ENCODE data around the gene STX2.
A peak's percentile ranks its signal among the peaks of the same experiment; 100 is the strongest.

The STX2 gene

DNA sequence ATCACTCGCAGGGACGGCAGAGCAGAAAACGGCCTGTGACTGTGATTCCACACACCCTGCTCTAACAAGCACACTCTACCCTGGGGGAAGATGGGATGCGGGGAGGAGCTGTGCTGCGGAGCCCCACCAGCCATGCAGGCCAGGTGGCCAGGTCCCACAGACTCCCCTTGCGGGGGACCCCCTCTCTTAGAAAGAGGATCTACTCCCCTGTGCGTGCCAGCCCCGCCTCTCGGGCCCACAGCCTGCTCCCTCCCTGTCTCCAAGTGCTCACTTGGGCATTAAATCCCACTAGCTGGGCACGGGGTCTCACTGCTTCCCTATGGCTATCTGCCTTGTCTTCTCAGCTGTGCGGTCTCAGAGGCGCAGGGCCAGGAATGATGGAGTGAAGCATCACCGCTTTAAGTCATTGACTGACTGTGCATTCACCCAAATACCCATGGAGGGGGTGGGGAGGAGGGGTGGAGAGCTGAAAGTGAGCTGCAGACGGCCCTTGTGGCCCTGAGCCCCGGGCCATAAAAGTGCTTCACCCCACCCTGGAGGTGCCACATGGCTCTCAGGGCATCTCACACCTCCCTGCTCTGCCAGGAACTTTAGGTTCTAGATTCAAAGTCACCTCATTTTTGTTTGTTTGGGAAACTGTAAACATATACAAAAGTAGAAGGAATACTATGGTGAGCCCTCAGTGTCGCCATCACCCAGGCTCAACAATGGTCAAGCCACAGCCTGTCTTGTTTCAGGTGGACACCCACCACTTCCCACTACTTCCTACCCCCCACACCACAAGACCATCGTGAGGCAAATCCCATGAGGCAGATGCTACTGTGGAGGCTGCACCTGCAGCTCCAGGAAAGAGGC lies 9.4 kb downstream of the STX2 start:
- no peak for DNase-seq

DNA sequence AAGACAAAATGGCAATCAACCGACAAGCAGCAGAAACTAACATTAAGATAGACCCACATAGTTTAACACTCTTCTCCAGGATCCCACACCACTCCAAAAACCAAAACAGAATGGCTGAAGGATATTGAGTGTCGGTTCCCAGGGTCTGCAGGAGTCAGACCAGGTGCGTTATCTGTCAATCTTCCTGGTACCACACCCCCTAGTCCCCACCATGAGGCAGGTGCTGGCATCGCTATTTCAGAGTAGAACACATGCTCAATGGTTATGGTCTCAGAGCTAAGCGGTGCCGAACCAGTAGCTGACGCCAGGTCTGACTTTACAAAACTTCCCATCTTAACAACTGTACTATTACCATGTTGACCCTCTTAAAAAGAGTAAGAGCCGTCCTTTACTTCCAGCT lies 10.2 kb downstream of the STX2 start:
- no peak for DNase-seq

DNA sequence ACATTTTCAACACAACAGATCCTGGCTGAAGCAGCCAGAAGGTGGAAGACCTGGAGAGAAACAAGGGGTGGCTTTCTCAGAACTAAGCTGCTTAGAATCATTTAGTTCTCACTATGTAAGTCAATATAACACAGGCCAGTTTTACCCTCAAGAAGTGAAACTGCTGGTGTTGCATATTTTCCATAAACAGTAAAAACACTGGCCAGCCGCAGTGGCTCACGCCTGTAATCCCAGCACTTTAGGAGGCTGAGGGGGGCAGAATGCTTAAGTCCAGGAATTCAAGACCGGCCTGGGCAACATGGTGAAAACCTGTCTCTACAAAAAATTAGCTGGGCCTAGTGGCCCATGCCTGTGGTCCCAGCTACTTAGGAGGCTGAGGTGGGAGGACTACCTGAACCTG lies 11.6 kb downstream of the STX2 start:
- DNase-seq, result no peak

DNA sequence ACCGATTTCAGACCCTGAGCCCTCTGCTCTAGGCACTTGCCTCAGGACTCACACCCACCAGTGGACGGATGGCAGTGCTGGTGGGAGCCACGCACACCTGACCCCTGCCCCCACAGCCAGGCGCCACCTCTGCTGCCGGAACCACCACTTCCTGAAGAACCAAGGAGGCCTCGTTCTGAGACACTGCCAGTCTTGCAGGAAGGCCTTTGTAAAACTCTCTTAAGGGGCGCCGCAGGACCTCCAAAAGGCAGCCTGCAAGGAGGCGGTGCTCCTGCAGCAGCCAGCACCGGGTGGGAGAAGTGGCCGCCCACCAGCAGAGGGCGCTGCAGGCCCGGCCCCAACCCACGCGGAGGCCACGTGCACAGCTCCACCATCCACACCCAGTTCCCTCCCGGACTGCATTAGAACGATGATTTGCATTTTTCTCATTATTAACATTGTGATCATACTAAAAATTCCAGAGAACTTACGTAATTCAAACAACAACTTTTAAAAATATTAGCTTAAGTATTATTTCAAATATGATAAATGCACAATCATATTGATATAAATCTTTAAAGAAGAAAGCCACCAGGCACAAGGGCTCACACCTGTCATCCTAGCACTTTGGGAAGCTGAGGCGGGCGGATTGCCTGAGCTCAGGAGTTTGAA lies 12.8 kb downstream of the STX2 start:
- peak; percentile 59 for DNase-seq

DNA sequence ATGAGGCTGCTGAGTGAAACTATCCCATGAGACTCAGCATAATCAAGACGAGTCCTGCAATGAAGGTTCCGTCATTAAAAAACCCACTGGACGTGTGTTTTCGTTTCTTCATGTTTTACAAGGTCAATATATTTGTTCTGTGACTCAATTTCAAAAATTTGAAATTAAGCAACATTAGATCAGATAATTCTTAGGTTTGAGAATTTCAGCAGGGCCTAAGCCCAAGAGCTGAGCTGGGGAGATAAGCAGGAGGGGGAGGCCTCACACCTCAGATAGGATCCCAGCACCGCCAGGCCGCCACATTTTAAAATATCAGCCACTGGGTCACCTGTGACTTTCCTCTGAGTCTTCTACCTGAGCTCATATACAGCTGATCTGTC lies 13.3 kb downstream of the STX2 start:
- DNase-seq, result no peak

DNA sequence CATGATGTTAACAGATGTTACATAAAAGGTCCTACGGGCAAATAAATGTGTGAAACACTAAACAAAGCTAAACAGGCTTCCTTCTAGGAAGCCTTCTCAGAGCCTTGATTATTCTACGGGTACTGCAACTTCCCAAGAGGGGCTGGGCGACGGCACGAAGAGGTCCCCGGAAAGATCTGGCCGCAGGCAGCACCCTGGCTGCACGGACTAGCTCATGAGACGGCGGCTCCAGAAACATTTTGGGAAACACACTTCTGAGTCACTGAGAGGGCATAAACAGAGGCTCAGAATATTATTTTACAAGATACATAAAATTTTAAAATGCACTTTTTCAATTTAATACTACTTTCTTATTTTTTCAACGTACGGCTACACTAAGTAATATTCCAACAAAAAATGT lies 19.4 kb downstream of the STX2 start:
- no peak for DNase-seq

DNA sequence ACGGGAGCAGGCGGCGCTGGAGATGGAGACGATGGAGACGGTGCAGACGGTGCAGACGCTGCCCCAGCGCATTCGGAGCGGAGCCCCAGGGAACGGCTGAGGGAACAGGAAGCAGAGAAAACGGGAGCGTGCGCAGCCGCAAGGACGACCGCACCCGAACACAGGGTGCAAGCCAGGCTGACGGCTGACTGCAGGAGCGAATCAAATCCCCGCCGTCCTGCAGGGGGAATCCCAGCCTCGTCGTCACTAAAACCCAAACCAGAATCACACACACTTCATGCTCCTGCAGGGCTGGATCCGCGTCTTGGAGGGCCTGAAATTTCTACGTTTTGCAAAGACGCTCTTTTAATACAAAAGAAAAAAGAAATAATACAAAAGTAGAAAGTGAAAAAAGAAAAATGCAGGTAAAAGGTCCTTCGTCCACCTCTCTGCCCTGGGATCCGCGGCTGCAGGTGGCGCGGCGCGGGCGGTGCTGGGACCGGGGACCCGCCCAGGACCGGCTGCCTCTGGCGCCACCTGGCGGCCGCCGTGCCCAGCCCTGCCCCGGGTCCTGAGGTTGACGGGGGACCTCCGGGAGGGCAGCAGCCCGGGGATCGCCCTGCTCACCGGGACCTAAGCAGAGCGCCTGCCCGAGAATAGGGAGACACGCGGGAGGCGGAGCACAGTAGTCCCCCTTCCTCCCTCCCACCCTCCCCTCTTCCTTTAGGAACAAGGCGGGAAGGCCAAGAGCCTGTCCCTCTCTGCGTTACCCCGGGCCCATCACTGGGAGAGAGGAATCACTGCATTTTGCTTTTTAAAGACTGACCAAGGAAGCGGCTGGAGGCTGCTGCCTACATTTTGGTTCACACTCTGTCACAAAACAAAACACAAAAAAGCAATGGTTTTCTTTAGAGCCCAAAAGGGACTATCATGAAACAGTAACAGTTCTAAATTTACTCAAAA lies 20.1 kb downstream of the STX2 start:
- DNase-seq, result peak; percentile 65

DNA sequence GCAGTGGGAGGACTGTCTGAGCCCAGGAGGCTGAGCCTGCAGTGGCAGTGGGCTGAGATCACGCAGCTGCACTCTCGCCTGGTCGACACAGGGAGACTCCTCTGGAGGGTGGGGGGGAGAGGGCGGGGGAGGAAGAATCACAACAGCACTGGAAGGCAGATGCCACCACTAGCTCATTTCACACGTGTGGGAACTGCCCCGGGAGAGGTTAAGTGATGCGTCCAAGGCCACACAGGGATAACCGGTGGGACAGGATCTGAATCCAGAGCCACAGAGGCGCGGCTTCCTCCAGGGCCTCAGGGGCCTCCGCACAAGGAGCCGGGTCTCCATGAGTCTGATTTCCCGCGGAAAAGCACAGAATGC lies 20.8 kb downstream of the STX2 start:
- DNase-seq, result no peak

DNA sequence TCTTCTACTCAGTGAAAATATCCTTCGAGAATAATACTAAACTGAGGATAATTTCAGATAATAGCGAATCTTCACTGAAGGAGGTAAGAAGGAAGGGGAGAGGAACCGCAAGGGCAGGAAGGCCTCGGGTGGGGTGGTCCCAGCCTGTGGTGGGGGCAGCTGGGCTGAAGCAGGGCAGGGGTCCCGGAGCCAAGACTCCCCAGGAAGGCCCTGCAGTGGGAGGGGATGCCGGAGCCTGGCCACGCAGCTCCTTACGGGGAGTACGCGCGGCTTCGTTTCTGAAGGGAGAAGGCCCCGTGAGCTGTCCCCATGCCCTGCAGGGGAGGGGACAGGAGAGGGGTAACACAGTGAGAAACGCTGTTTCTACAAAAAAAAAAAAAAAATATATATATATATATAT lies 21.2 kb downstream of the STX2 start:
- DNase-seq, result no peak

DNA sequence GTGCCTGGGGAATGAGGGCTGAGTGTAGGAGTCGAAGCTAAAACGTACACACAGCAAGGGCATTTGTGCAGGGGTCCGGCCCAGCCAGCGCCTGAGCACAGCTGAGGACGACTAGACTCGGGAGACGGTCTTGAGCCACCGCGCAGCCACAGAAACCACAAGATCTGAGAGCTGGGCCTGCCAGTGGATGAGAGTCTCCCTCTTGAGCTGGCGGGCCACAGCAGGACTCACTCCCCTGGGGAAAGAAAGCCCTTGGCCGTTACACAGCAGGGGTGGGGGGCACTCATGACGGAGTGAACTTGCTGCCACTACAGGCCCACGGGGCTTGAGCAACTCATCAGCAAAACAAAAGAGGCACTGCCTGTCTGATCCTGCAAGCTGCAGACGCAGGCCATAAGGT lies 23.0 kb downstream of the STX2 start:
- DNase-seq, result no peak

DNA sequence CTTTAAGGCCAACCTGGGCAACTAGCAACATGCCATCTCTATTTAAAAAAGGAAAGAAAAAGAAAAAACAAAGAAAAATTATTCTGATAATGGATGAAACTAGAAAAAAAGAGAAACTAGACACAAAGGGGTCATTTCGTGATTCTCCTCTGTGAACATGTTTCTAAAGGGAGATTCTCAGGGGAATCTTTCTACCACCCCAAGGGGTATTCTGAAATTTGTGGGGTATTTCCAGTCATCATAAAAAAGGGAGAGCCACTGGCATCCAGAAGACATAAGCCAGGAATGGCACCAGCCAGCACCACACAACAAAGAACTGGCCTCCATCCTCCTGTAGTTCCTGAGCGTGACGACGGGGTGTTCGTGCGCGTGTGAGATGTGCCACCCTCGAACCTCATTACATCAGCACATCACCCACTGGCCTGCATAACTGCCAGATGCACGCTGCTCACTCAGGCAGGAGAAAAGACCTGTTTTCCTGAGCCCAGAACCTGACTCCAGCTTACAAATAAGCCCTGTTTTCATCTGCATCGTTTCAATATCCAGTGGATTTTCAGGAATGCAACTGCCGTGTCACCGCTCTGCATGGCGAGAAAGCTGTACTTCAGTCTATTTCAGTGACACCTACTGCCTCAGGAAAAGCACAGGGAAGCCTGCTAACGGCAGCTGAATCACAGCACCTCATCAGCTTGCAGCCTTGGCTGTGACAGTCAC lies 23.9 kb downstream of the STX2 start:
- DNase-seq, result no peak

DNA sequence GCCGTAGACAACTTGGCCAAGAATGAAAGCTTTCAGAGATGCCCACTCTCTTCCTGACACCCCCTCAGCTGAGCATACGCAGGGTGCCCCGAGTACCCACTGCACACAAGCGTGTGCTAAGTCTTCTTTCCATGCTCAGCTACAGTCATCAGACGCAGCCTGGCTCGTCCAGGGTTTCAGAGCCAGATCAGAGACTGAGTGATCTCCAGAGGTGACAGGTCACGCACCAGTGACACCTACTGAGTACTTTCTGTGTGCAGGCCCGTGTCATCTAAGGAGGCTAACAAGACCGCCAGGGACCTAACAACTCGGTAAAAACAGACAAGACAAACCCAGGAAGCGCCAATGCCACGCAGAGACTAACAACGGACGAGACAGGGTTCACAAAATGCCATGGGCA lies 25.1 kb downstream of the STX2 start:
- DNase-seq, result no peak

DNA sequence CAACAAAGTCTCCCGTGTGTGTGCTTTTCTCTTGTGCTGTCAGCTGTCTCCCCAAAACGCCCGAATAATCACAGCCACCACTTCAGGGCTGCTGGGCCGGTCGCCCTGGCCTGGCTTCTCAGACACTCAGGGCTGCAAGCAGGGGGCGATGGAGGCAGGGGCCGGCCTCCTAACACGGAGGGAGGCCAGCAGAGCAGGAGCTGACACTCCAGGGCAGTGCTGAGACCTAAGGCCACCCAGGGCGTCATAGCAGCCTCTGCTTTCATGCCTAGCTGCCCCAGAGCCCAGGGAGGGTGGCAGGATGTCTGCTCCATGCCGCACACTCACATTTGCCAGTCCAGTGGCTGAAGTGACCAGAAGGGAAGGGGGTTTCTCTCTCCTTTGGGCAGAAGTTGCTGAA lies 25.6 kb downstream of the STX2 start:
- no peak for DNase-seq

DNA sequence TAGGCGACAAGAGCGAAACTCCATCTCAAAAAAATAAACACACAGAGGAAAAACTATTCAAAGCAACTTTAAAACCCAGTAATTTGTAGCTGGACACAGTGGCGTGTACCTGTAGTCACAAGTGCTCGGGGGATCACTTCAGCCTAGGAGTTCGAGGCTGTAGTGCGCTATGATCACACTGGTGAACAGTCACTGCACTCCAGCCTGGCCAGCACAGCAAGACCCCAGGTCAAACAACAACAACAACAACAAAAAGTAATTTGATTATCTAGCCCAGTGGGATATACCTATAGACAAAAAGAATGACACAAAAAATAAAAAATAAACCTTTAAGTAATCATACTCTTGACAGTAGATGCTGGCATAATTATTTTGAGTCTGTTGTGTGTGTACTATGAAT lies 29.3 kb downstream of the STX2 start:
- DNase-seq, result no peak

DNA sequence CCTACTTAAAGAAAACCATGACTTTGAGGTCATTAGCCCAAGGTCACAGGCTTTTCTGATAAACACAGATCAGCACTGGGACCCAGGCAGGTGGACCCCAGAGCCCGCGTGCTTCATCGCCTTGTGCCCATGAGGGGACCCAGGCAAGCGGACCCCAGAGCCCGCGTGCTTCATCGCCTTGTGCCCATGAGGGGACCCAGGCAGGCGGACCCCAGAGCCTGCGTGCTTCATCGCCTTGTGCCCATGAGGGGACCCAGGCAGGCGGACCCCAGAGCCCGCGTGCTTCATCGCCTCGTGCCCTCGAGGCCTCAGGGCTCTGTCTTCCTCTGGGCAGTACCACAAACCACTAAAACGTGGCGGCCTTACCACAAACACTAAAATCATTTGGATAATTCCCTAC lies 31.7 kb downstream of the STX2 start:
- no peak for DNase-seq

DNA sequence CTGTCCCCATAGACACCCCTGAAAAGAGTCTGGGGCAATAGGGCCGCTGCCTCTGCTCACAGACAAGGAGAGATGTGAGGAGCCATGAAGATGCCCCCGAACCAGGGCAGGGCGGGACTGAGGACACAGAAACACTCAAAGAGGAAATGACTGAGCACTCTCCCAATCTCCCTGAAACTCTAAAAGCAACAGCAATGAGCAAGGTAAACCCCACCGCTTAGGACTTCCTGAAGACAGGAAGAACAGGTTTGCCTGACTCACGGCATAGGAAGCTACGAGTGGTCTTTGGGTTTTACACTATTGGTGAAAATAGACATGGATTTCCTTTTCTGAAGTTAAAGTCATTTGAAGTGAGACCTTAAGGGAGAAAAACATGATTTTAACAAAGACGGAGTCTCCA lies 32.5 kb downstream of the STX2 start:
- DNase-seq, result no peak

DNA sequence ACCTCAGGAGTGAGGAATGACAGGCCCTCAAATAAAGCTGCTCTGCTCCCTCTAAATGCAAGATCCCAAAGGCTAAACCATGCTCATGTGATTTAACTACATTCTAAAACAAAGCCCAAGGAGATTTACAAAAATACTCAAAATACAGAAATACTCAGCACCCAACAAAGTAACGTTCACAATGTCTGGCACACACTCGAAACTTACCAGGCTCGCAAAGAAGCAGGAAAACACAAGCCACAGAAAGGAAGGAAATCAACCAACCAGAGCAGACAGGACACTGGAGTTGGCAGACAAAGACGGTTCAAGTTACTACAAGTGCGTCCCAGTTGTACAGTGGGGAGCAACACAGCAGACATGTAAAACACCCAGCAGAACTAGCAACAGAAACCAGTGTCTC lies 33.4 kb downstream of the STX2 start:
- no peak for DNase-seq

DNA sequence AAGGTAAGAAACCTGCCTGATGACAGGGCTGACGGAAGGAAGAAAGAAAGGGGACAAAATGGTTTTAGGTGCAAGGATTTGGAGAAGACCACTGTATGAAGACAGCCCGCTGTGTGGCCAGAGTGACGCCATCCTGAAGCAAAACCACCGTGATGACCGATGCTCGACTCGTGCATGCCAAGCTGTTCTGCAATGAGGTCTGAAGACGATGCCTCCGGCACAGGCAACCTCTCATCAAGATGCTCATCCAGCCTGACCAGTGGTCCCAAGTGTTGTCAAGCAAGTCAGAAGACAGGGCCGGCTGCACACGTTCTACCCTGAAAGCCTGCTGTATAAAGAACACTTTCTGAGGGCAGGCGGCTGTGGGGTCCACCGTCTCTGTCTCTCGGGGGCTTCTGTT lies 34.8 kb downstream of the STX2 start:
- no peak for DNase-seq

DNA sequence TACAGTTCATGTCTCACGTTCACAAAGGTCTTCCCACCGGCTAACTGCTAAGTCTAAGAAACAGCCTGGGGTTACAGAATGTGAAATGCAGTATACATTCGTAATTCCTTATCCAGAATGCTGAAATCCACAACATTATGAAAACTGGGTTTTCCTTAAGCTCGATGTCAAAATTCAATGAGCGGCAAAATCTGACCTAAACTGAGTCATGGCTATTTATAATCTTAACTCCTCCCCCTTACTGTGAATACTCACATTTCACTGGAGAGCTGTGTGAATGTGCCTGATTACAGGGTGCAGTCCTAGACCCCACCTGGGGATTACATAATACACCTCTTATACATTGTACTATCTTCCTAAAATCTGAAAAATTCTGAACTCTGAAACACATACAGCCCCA lies 35.3 kb downstream of the STX2 start:
- no peak for DNase-seq

DNA sequence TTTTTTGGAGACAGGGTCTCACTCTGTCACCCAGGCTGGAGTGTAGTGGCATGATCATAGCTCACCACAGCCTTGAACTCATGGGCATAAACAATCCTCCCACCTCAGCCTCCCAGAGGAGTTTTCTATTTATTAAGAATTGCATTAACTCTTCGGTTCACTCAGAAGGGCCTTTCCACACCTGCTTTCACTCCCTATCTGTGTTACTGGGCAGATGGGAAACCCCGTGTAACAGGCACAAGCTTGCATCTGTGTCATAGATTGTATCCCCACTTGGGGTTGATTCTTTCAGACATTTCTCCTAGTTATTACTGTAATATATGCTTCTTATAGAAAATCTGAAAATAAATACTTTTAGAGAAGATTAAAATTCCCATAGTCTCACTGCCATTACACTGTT lies 38.7 kb downstream of the STX2 start:
- no peak for DNase-seq

DNA sequence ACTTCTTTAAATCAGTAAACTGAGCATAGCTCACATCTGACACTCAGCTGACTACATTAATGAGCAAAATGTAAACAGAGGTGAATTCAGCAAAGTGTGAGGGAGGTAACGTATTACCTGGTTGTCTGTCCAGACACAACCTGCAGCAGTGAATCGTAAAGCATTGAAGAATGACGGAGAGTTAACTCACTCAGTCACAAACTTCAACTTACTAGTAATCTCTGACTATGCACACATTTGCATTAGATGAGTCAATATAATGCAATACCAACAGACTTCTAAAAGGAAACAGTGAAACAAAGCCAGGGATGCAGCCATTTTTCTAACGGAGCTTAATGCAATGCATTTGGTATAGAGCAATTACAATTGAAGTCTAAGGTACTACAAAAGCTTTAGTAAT lies 40.0 kb downstream of the STX2 start:
- DNase-seq, result no peak

DNA sequence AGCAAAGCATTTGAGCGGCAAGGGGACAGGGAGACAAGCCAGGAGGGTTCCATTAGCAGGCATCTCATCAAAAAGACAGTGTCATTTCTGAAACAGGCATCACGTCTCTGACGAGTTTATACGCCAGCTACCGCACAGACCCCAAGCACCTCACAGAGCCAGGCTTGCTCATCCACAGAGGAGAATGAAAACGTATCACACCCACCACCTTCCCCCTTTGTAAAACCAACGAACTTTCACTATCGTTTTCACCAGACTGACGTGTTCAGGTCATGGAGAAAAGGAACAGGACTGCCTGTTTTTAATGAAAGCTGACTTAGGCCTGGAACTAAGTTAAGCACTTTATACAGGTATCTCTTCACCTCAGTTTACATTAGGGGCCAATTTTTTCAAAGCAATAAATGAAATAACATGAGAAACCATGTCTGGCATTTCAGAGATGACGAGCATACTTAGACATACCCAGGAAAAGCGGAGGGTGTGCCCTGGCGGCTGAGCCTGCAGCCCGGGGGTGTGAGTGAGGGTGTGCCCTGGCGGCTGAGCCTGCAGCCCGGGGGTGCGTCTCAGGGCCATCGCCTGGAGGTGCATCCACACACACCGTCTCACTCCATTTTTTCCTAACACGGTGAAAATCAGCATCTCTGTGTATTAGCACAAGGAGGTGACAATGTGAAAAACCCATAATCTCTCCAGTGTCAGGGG lies 41.9 kb downstream of the STX2 start:
- no peak for DNase-seq

DNA sequence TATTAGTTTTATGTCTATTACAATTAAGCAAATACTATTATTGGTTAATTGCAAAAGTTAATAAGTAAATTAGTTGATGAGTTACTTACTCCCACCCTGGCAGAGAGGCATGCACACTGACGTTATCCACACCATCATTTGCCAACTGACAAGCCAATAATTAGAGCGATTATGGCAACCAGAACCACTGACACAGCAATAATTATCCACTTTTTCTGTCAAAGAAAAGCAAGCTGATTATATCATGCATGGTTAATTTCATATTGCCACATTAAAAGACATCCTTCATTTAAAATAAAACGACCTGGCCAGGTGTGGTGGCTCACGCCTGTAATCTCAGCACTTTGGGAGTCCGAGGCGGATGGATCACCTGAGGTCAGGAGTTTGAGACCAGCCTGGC lies 43.1 kb downstream of the STX2 start:
- DNase-seq, result no peak

Measured in CD4-positive, alpha-beta T cell treated with Interferon gamma for 1 hour (primary cell).